Liver (tissue), 3 donors: Measurements from ENCODE around the gene ARMS2.

Experiments used
- CTCF ChIP-seq: fragments of 150-350 bp; IDR thresholded peaks from 2 replicates; pipeline ENCODE4 v1.5.1; 2017; ENCODE audit warnings: improper control_type of control experiment, low read depth, low read length; ENCODE audit not compliant: missing input control
- EGR1 ChIP-seq, 2 donors: IDR thresholded peaks; 2 replicates each; pipeline ENCODE4 v1.6.1; 2016 to 2018; ENCODE audit warnings: antibody characterized with exemption in 2 of 2, low read depth in 2 of 2
- GABPA ChIP-seq, 2 donors: IDR thresholded peaks in 1 of 2; conservative IDR thresholded peaks in 1 of 2; 2 replicates each; pipeline ENCODE4 v1.6.1; 2016; ENCODE audit warnings: antibody characterized with exemption in 2 of 2, mild to moderate bottlenecking in 1 of 2, moderate library complexity in 1 of 2
- MAX ChIP-seq: IDR thresholded peaks from 2 replicates; pipeline ENCODE4 v1.6.1; 2016; ENCODE audit warnings: antibody characterized with exemption
- RAD21 ChIP-seq, 2 donors: IDR thresholded peaks; 2 replicates each; pipeline ENCODE4 v1.6.1; 2016; ENCODE audit warnings: antibody characterized with exemption in 2 of 2, mild to moderate bottlenecking in 2 of 2
- REST ChIP-seq: IDR thresholded peaks from 2 replicates; pipeline ENCODE4 v1.6.1; 2016; ENCODE audit warnings: antibody characterized with exemption, mild to moderate bottlenecking
- RXRA ChIP-seq, 2 donors: IDR thresholded peaks; 2 replicates each; pipeline ENCODE4 v1.6.1; 2017 to 2018; ENCODE audit warnings: antibody characterized with exemption in 2 of 2, mild to moderate bottlenecking in 1 of 2
- SP1 ChIP-seq: IDR thresholded peaks from 2 replicates; pipeline ENCODE4 v1.6.1; 2018; ENCODE audit warnings: antibody characterized with exemption, mild to moderate bottlenecking
- TAF1 ChIP-seq: conservative IDR thresholded peaks from 2 replicates; pipeline ENCODE4 v1.6.1; 2016; ENCODE audit warnings: antibody characterized with exemption, mild to moderate bottlenecking
- YY1 ChIP-seq: IDR thresholded peaks from 2 replicates; pipeline ENCODE4 v1.6.1; 2016; ENCODE audit warnings: antibody characterized with exemption, mild to moderate bottlenecking
- ZBTB33 ChIP-seq: IDR thresholded peaks from 2 replicates; pipeline ENCODE4 v1.6.1; 2016; ENCODE audit warnings: antibody characterized with exemption
- donor health status: healthy.
- donor health status: healthy.

GRCh38 chr10:122499491-122499941 lies 45.1 kb downstream of the ARMS2 start:
- no peak for TF ChIP-seq MAX
- no peak for TF ChIP-seq CTCF
- TF ChIP-seq RAD21 (IDR thresholded peaks at IDR 0.05), result no peak
- no peak for TF ChIP-seq TAF1
- no peak for TF ChIP-seq REST
- no peak for TF ChIP-seq YY1
- TF ChIP-seq RXRA (IDR thresholded peaks at IDR 0.05), result peak; percentile 9 to 14
- no peak for TF ChIP-seq EGR1 (IDR thresholded peaks at IDR 0.05; ENCODE audit: low read depth in 2 of 2)
- no peak for TF ChIP-seq SP1
- TF ChIP-seq GABPA (IDR thresholded peaks at IDR 0.05 in 1 of 2, conservative IDR thresholded peaks at IDR 0.05 in 1 of 2), result no peak
- no peak for TF ChIP-seq ZBTB33
